DND-41 (cell line): ENCODE measurements around the gene PEX14.

Experiments used
- ATAC-seq: fragments of 200-7000 bp; cut with Tn5 transposase; 3 replicates; pipeline ENCODE4 v1.9.1; 2021; ENCODE audit warnings: low read depth; ENCODE audit not compliant: insufficient read depth
- DNase-seq: peaks from one replicate; pipeline ENCODE4 v3.0.0-alpha.2; 2020
- H2AFZ ChIP-seq: 2 replicates; pipeline ENCODE4 v1.6.0; 2012; ENCODE audit warnings: low read depth, low read length
- H3K27ac ChIP-seq: 2 replicates; pipeline ENCODE4 v1.5.1; 2012; ENCODE audit warnings: low read length, inconsistent platforms
- H3K27me3 ChIP-seq: fragments of 200-600 bp; sonication (generic); 2 replicates; pipeline ENCODE4 v1.6.0; 2012; ENCODE audit warnings: low read length, mild to moderate bottlenecking, inconsistent platforms; ENCODE audit not compliant: insufficient read depth, poor library complexity
- H3K36me3 ChIP-seq: 2 replicates; pipeline ENCODE4 v1.5.1; 2012; ENCODE audit warnings: low read length, inconsistent platforms; ENCODE audit not compliant: insufficient read depth
- H3K4me1 ChIP-seq: 2 replicates; pipeline ENCODE4 v1.5.1; 2012; ENCODE audit warnings: mild to moderate bottlenecking, low read length; ENCODE audit not compliant: insufficient read depth
- H3K4me2 ChIP-seq: 2 replicates; pipeline ENCODE4 v1.6.0; 2012; ENCODE audit warnings: mild to moderate bottlenecking, moderate library complexity, low read length, inconsistent platforms; ENCODE audit not compliant: insufficient read depth
- H3K4me3 ChIP-seq, 2 experiments: fragments of 200-600 bp in 1 of 2; shearing (Covaris generic) in 1 of 2; 2 replicates each; pipeline ENCODE4 v1.5.1; 2012 to 2016; ENCODE audit warnings: inconsistent platforms in 2 of 2, low read length in 2 of 2, mild to moderate bottlenecking in 2 of 2, low read depth in 1 of 2, moderate library complexity in 1 of 2
- H3K79me2 ChIP-seq: 2 replicates; pipeline ENCODE4 v1.6.0; 2012; ENCODE audit warnings: low read length, inconsistent platforms; ENCODE audit not compliant: insufficient read depth
- H3K9ac ChIP-seq: 2 replicates; pipeline ENCODE4 v1.6.0; 2012; ENCODE audit warnings: low read depth, mild to moderate bottlenecking, inconsistent platforms, low read length, moderate library complexity
- H3K9me3 ChIP-seq: 2 replicates; pipeline ENCODE4 v1.5.1; 2012; ENCODE audit warnings: low read length, moderate library complexity, mild to moderate bottlenecking, inconsistent platforms; ENCODE audit not compliant: insufficient read depth, severe bottlenecking
- H4K20me1 ChIP-seq: 2 replicates; pipeline ENCODE4 v1.6.0; 2012; ENCODE audit warnings: low read length; ENCODE audit not compliant: insufficient read depth
- CTCF ChIP-seq: IDR thresholded peaks from 2 replicates; pipeline ENCODE4 v1.5.1; 2012; ENCODE audit warnings: borderline replicate concordance, low read length, moderate library complexity, mild to moderate bottlenecking; ENCODE audit not compliant: poor library complexity, severe bottlenecking; ENCODE audit errors: extremely low read depth
- EZH2 ChIP-seq: IDR thresholded peaks from 3 replicates; pipeline ENCODE4 v1.6.1; 2012; ENCODE audit warnings: borderline replicate concordance, low read depth, mild to moderate bottlenecking, moderate library complexity, low read length, inconsistent platforms; ENCODE audit not compliant: severe bottlenecking

PEX14 gene

GRCh38 chr1:10638559-10639005 is 163.8 kb downstream of the PEX14 start:
- H3K9ac ChIP-seq: no peak overlapping the region
- no peaks in the 10 kb centered on the region for H3K79me2 ChIP-seq
- no peak for ATAC-seq
- H3K27me3 ChIP-seq: no peaks in the 10 kb centered on the region
- no peak for TF ChIP-seq EZH2
- no peak for TF ChIP-seq CTCF
- no peaks in the 10 kb centered on the region for H3K4me1 ChIP-seq
- no peak overlapping the region for H3K4me3 ChIP-seq
- no peak overlapping the region for H2AFZ ChIP-seq
- H3K27ac ChIP-seq: no peak overlapping the region
- H3K36me3 ChIP-seq: peaks cover 6% of the 10 kb centered on the region
- no peak for DNase-seq
- H3K4me2 ChIP-seq: no peak overlapping the region
- H3K9me3 ChIP-seq: no peaks in the 10 kb centered on the region
- H4K20me1 ChIP-seq: no peaks in the 10 kb centered on the region; the same call in 1 of the 2 replicates

DNA sequence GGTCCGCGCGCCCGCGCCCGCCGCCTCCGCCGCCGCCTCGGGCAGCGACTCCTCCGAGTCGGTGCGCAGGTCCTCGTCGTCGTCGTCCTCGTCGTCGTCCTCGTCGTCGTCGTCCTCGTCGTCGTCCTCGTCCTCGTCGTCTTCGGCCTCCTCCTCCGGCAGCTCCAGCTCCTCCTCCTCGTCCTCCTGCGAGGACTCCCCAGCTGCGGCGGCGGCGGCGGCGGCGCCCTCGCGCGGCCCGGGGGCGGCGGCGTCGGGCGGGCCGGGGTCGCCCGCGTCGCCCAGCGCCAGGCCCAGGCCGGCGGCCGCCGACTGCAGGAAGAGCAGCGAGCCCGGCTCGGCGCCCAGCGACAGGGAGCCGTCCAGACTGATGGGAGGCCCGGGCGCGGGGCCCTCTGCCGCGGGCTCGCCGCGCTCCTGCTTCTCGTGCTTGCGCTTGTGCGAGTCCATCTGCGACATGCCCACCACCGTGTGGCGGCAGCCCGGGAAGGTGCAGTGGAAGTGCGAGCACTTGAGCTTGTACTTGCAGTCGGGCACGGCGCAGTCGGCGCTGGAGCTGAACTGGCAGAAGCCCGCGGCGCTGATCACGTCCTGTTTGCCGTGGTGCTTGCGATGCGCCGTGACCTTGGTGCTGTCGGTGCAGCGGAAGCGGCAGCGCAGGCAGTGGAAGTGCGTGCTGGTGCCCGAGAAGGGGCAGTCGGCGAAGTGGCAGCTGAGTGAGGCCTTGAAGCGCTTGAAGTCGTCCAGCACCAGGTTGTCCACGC is 164.4 kb downstream of the PEX14 start:
- no peaks in the 10 kb centered on the region for H3K27me3 ChIP-seq
- no peak overlapping the region for H2AFZ ChIP-seq
- no peak overlapping the region for H3K4me3 ChIP-seq

DNA sequence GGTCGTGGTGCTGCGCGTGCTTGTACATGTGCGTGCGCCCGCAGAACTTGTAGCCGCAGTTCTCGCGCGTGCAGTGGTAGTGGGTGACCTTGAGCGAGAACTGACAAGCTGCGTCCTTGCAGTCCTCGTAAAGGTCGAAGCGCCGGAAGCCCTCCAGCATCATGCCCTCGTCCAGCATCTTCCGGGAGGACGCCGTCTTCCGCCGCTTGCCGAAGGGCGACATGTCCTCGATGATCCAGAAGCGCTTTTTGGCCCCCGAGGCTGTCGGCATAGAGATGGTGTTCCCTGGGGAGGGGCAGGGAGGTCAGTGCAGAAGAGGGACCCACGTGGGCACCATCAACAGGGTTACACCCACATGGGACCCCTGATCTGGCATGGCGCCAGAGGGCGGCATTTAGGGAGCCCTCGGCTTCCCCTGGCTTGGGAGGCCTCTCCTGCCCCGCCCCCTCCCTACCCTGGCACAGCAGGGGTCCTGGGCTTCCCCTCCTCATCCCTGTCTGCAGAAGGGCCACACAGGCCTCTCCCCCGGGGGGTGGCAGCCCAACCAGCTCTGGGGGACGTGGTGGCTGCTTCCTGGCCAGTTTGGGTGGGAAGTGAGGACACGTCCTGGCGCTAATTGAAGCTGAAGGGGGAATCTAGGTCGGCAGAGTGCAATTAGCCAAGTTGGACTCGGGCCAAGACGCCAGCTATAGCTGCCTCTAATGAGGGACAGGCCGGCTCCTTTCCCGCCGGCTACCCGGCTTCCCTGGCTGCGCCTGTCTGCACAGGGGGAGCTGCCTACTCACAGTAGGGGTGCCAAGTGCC is 165.2 kb downstream of the PEX14 start:
- no peak overlapping the region for H3K4me2 ChIP-seq
- ATAC-seq (no peak), DNase-seq (no peak)
- TF ChIP-seq CTCF (no peak), EZH2 (no peak)
- H3K9ac ChIP-seq: no peak overlapping the region
- no peaks in the 10 kb centered on the region for H3K4me1 ChIP-seq
- H3K27ac ChIP-seq: no peak overlapping the region
- H3K4me3 ChIP-seq: no peak overlapping the region
- no peak overlapping the region for H2AFZ ChIP-seq
- no peaks in the 10 kb centered on the region; the same call in 1 of the 2 replicates for H4K20me1 ChIP-seq
- H3K27me3 ChIP-seq: no peaks in the 10 kb centered on the region
- H3K79me2 ChIP-seq: no peaks in the 10 kb centered on the region
- peaks cover 6% of the 10 kb centered on the region for H3K36me3 ChIP-seq
- H3K9me3 ChIP-seq: no peaks in the 10 kb centered on the region

More for the DNA sequence above, 164.4 kb downstream of the PEX14 start:
- H3K9me3 ChIP-seq: no peaks in the 10 kb centered on the region
- no peak for DNase-seq
- TF ChIP-seq EZH2 (no peak), CTCF (no peak)
- no peaks in the 10 kb centered on the region for H3K4me1 ChIP-seq
- ATAC-seq: no peak
- H3K79me2 ChIP-seq: no peaks in the 10 kb centered on the region
- H3K36me3 ChIP-seq: peaks cover 6% of the 10 kb centered on the region
- no peak overlapping the region for H3K4me2 ChIP-seq
- H3K27ac ChIP-seq: no peak overlapping the region
- no peaks in the 10 kb centered on the region; the same call in 1 of the 2 replicates for H4K20me1 ChIP-seq
- H3K9ac ChIP-seq: no peak overlapping the region
